Endothelial cell of umbilical vein (primary cell): ENCODE results near the gene RAB3C. TPM values are rescaled to one million over a fixed set of nuclear protein-coding genes. Genes with fewer than 3 reads are reported as not detected.

Experiments
- BruUV-seq: library from RNA; stranded (reverse); fragments of 400-500 nt; replicated peaks from 2 replicates; lab custom pipeline; 2021; lab: Mats Ljungman, UMichigan
- CTCF ChIA-PET: fragments of 300-600, 350-600 bp; sonication (Branson Sonifier 250); formaldehyde crosslinking; loops from one replicate; lab custom pipeline; 2021; ENCODE audit warnings: antibody characterized with exemption, inconsistent platforms; lab: Charles Lee
- POLR2A ChIA-PET: fragments of 300-600, 350-600 bp; sonication (Branson Sonifier 250); formaldehyde crosslinking; loops from one replicate; lab custom pipeline; 2021; ENCODE audit warnings: antibody characterized with exemption, inconsistent platforms; lab: Charles Lee
- DNase-seq: peaks from one replicate; pipeline ENCODE4 v3.0.0-alpha.2; 2011; ENCODE audit warnings: low read depth, low spot score
- FAIRE-seq: peaks from 2 replicates; lab custom pipeline; 2011; peaks lifted over from hg19 to GRCh38; lab: Jason Lieb, UNC
- H2AFZ ChIP-seq: 2 replicates; pipeline ENCODE4 v1.6.0; 2012; ENCODE audit warnings: low read depth, low read length, control low read depth, inconsistent platforms
- H3K27ac ChIP-seq: 2 replicates; pipeline ENCODE4 v1.5.1; 2011; ENCODE audit warnings: low read depth, mild to moderate bottlenecking, control low read depth, low read length, moderate library complexity; ENCODE audit not compliant: insufficient read depth
- H3K27me3 ChIP-seq, 2 experiments: 2 replicates each; pipeline versions ENCODE4 v1.6.0 to v1.6.1; 2011; ENCODE audit warnings: low read length in 2 of 2, mixed read lengths in 1 of 2; ENCODE audit not compliant: control insufficient read depth in 2 of 2, insufficient read depth in 2 of 2
- H3K36me3 ChIP-seq, 2 experiments: 2 replicates in 1 of 2; 3 replicates in 1 of 2; pipeline ENCODE4 v1.5.1; 2011; ENCODE audit warnings: low read length in 2 of 2, mild to moderate bottlenecking in 1 of 2, moderate library complexity in 1 of 2; ENCODE audit not compliant: control insufficient read depth in 2 of 2, insufficient read depth in 2 of 2; ENCODE audit errors: extremely low read depth in 1 of 2
- H3K4me1 ChIP-seq: 3 replicates; pipeline ENCODE4 v1.5.1; 2011; ENCODE audit warnings: mild to moderate bottlenecking, low read length; ENCODE audit not compliant: control insufficient read depth, insufficient read depth; ENCODE audit errors: extremely low read depth
- H3K4me2 ChIP-seq: 2 replicates; pipeline ENCODE4 v1.6.1; 2011; ENCODE audit warnings: low read length, control low read depth, mixed read lengths; ENCODE audit not compliant: insufficient read depth
- H3K4me3 ChIP-seq, 3 experiments: fragments of 200-600 bp in 1 of 3; sonication (generic), shearing (Covaris generic) in 1 of 3; replicated peaks in 1 of 3; 2 replicates each; pipeline ENCODE4 v1.5.1; 2011 to 2016; ENCODE audit warnings: control low read depth in 3 of 3, low read length in 3 of 3, mild to moderate bottlenecking in 2 of 3, inconsistent platforms in 1 of 3, low read depth in 1 of 3, moderate library complexity in 1 of 3; ENCODE audit not compliant: insufficient read depth in 1 of 3
- H3K79me2 ChIP-seq: 2 replicates; pipeline ENCODE4 v1.6.0; 2012; ENCODE audit warnings: low read length, inconsistent platforms; ENCODE audit not compliant: control insufficient read depth, insufficient read depth
- H3K9ac ChIP-seq: replicated peaks from 2 replicates; pipeline ENCODE3; 2011; ENCODE audit warnings: low read length, control low read depth; ENCODE audit not compliant: insufficient read depth; ENCODE audit errors: extremely low read depth
- H3K9me1 ChIP-seq: replicated peaks from 3 replicates; pipeline ENCODE4 v1.6.0; 2011; ENCODE audit warnings: mild to moderate bottlenecking, low read length; ENCODE audit not compliant: control insufficient read depth, insufficient read depth; ENCODE audit errors: extremely low read depth
- H3K9me3 ChIP-seq: replicated peaks from 2 replicates; pipeline ENCODE4 v1.5.1; 2012; ENCODE audit warnings: low read length, inconsistent platforms; ENCODE audit not compliant: control insufficient read depth, insufficient read depth
- H4K20me1 ChIP-seq: replicated peaks from 2 replicates; pipeline ENCODE3; 2011; ENCODE audit warnings: mild to moderate bottlenecking, low read length; ENCODE audit not compliant: control insufficient read depth, insufficient read depth; ENCODE audit errors: extremely low read depth
- FOS ChIP-seq: IDR thresholded peaks from 2 replicates; pipeline ENCODE4 v1.6.1; 2011; ENCODE audit warnings: mild to moderate bottlenecking, low read length, moderate library complexity, borderline replicate concordance; ENCODE audit not compliant: insufficient read depth
- JUN ChIP-seq: IDR thresholded peaks from 2 replicates; pipeline ENCODE4 v1.6.1; 2011; ENCODE audit warnings: borderline replicate concordance, low read depth; ENCODE audit not compliant: insufficient read length, insufficient read depth
- dilution Hi-C: fragments of 300-500 bp; cut with MboI; formaldehyde crosslinking; loops from one replicate; pipeline ENCODE4 v1.15.0; 2019; ENCODE audit warnings: low sequenced_read_pairs; ENCODE audit not compliant: extremely low pct_ligation_motif_present
- intact Hi-C: fragments of 100-400 bp; cut with micrococcal nuclease; formaldehyde crosslinking; loops from one replicate; pipeline ENCODE4 v1.10.0; 2022
- polyA plus RNA-seq, 4 experiments: library from polyadenylated mRNA; depleted of rRNA in 3 of 4; stranded (reverse) in 3 of 4; unstranded in 1 of 4; fragments of >200 nt; gene quantifications; 2 replicates each; pipeline versions ENCODE4 v1.2.1 to v1.2.3, GENCODE V29; 2011 to 2012; ENCODE audit warnings: missing spikeins in 1 of 4
- total RNA-seq: library from RNA; stranded (reverse); gene quantifications from 2 replicates; pipeline ENCODE4 v1.2.3, GENCODE V29; 2021

Gene RAB3C
- total and polyA plus RNA-seq, 2 donors (not counting 3 experiments of a cell fraction or from before 2014, with no cell fraction given) = 0.04 to 0.66 TPM

DNA sequence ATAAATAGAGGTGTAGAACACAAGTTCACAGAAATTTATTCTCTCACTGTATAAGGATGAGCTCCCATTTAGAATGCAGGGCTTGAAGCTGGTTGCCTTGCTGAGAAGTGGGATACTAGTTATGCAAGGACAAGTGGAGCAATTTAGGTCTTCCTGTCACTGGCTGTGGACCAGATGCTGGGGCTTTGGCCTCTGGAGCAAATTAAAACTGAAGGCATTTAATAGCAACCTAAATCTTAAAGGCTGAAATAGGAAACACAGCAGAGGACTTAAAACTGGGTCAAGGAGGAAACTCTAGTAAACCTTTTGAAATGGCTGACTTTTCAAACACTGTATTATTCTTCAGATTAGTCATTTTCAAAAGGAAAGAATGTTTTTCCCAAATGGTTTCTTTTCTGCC is 319.4 kb downstream of the RAB3C start:
- Histone ChIP-seq H3K9ac (no peak overlapping the region), H3K9me3 (no peaks in the 10 kb centered on the region), H3K79me2 (no peaks in the 10 kb centered on the region), H3K27ac (no peak overlapping the region), H3K4me2 (no peak overlapping the region), H3K36me3 (no peaks in the 10 kb centered on the region), H2AFZ (no peak overlapping the region), H3K27me3 (peaks cover 14 to 16% of the 10 kb centered on the region in 2 experiments), H3K9me1 (no peaks in the 10 kb centered on the region), H4K20me1 (no peaks in the 10 kb centered on the region), H3K4me1 (no peaks in the 10 kb centered on the region), H3K4me3 (no peak overlapping the region)
- FAIRE-seq = no peak
- DNase-seq = no peak
- POLR2A ChIA-PET = no interaction called here
- dilution Hi-C loops = no loop called here
- no TSS peak for BruUV-seq
- CTCF ChIA-PET = interaction anchor here (1.3 to 4.0 kb wide), 4 partner anchors 9 to 19 kb away, joined by 3 to 24 read pairs (median 10); no protein-coding TSS in a partner anchor
- no peak for TF ChIP-seq JUN
- intact Hi-C loops = no loop called here

- CTCF ChIA-PET = interaction anchor here (0.7 to 4.0 kb wide), 5 partner anchors 9 to 53 kb away, joined by 3 to 24 read pairs (median 8); no protein-coding TSS in a partner anchor
- DNase-seq = no peak
These were observed 319.9 kb downstream of the RAB3C start for GRCh38 chr5:58902765-58903164.

More at GRCh38 chr5:58902765-58903164, 319.9 kb downstream of the RAB3C start:
- Histone ChIP-seq H3K4me2 (no peak overlapping the region), H3K79me2 (no peaks in the 10 kb centered on the region), H3K4me3 (no peak overlapping the region), H3K27ac (no peak overlapping the region), H3K4me1 (no peaks in the 10 kb centered on the region), H3K9me3 (no peaks in the 10 kb centered on the region), H2AFZ (no peak overlapping the region), H3K9ac (no peak overlapping the region), H3K36me3 (no peaks in the 10 kb centered on the region), H3K27me3 (peaks cover 12 to 14% of the 10 kb centered on the region in 2 experiments), H3K9me1 (no peaks in the 10 kb centered on the region), H4K20me1 (no peaks in the 10 kb centered on the region)
- dilution Hi-C loops (no loop called here), intact Hi-C loops (no loop called here)
- no peak for TF ChIP-seq FOS
- FAIRE-seq = no peak
- no TSS peak for BruUV-seq
- POLR2A ChIA-PET = no interaction called here
